NB4 (cell line): ENCODE measurements around the gene ALPK3.

Experiments
- DNase-seq: peaks from one replicate; pipeline ENCODE4 v3.0.0; 2010; ENCODE audit warnings: low read depth
- H3K4me3 ChIP-seq: one replicate; pipeline ENCODE4 v1.5.1; 2011; ENCODE audit warnings: mild to moderate bottlenecking, low read depth, low read length, moderate library complexity
- CTCF ChIP-seq: IDR thresholded peaks from one replicate; pipeline ENCODE4 v1.5.1; 2012; ENCODE audit warnings: low read depth, low read length
- MYC ChIP-seq: IDR thresholded peaks from 2 replicates; pipeline ENCODE4 v1.6.1; 2011; ENCODE audit warnings: low read depth, low read length
- POLR2A ChIP-seq: IDR thresholded peaks from 2 replicates; pipeline ENCODE4 v1.6.1; 2011; ENCODE audit warnings: mild to moderate bottlenecking; ENCODE audit not compliant: insufficient read length; ENCODE audit errors: extremely low read depth
- TF ChIP-seq, protein P1 (sequence below): IDR thresholded peaks from 2 replicates; pipeline ENCODE4 v1.6.1; 2011; ENCODE audit warnings: low read depth, low read length

ALPK3 gene

DNA sequence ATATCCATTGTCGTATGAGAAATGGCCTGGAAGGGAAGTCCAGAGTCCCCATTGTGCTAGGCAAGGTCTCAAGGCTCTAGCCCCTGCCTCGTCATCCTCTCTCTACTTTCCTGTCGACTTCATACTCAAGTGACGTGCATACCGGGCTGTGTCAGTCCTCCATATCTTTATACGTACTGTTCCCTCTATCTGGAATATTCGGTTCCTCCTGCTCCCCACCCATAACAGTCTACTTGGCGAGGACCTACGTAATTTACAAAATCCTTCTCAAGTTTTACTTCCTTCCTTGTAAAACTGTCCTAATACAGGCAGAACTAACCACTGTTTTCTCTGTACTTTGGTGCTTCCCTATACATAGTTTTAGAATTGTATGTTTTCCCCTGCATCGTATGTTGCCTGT is 2.2 kb upstream of the ALPK3 start:
- DNase-seq = no peak
- no peak overlapping the region for H3K4me3 ChIP-seq
- TF ChIP-seq, protein P1, sequence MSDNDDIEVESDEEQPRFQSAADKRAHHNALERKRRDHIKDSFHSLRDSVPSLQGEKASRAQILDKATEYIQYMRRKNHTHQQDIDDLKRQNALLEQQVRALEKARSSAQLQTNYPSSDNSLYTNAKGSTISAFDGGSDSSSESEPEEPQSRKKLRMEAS = no peak
- TF ChIP-seq CTCF (no peak), POLR2A (no peak), MYC (no peak)

- no peak for DNase-seq
- TF ChIP-seq MYC (no peak), POLR2A (no peak), CTCF (no peak)
- TF ChIP-seq, protein P1 = no peak
- no peak overlapping the region for H3K4me3 ChIP-seq
Observed at GRCh38 chr15:84817466-84818081, 418 bp downstream of the ALPK3 start.

GRCh38 chr15:84818261-84819131 is 1.3 kb downstream of the ALPK3 start:
- TF ChIP-seq POLR2A (no peak), MYC (no peak), CTCF (no peak)
- TF ChIP-seq, protein P1 = no peak
- no peak for DNase-seq
- H3K4me3 ChIP-seq = no peak overlapping the region

DNA sequence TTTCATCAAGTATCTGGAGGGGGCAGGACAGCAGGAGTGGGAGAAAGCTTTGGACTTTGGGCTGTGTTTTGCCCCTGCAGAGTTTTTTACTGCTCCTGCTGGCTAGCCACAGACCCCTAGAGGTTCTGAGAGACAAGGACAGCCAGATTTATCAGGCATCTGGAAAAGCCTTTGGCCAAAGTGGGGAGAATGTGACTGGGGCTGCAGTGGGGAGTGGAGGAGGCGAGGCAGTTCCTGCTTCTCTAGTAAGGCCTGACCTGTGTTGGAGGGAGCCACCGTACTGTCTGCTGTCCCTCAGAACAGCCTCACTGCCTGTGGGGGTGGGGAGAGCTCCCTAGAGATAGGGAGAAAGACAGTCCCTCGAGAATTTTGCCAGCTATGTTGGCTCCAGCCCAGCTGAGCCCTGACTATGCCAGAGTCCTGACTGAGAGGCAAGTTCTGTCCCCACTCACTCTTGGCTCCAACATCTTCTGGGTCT is 2.2 kb downstream of the ALPK3 start:
- H3K4me3 ChIP-seq = no peak overlapping the region
- TF ChIP-seq POLR2A (no peak), CTCF (no peak), MYC (no peak)
- TF ChIP-seq, protein P1 = no peak
- peak; percentile 23 for DNase-seq

GRCh38 chr15:84819791-84820190 is 2.6 kb downstream of the ALPK3 start:
- no peak overlapping the region for H3K4me3 ChIP-seq
- TF ChIP-seq POLR2A = no peak
- TF ChIP-seq, protein P1 = no peak
- TF ChIP-seq MYC = no peak
- no peak for DNase-seq

DNA sequence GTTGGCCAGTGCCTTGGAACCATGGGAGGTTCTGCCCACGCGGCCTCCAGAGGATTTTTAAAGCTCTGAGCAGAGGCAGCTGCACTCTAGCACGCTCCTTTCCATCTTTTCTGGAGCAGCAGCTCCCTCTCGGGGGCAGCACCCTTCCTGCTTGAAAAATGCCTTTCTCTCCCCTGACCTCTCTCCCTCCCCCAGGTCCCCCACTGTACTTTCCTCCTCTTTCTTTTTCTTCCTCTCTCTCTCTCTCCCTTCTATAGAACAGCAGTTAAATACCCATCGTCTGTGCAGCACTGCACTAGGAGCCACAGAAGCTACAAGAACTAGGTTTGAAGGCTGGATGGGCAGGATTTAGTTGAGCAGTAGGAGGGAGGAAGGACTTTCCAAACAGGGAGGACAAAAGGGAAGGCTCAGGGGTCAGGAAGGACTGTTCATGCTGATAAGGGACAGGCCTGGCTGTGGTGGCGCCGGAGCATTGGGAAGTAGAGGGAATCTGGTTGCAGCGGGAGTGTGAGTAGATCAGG is 4.4 kb downstream of the ALPK3 start:
- no peak for TF ChIP-seq MYC
- TF ChIP-seq CTCF = peak; percentile 2
- peak; percentile 39 for DNase-seq
- H3K4me3 ChIP-seq = no peak overlapping the region
